GM10847 (cell line): ENCODE results near the gene GNB2.

Experiments
- POLR2A ChIP-seq: IDR thresholded peaks from 2 replicates; pipeline ENCODE4 v1.6.1; 2011; ENCODE audit not compliant: insufficient read length; ENCODE audit errors: extremely low read depth

The GNB2 gene

DNA sequence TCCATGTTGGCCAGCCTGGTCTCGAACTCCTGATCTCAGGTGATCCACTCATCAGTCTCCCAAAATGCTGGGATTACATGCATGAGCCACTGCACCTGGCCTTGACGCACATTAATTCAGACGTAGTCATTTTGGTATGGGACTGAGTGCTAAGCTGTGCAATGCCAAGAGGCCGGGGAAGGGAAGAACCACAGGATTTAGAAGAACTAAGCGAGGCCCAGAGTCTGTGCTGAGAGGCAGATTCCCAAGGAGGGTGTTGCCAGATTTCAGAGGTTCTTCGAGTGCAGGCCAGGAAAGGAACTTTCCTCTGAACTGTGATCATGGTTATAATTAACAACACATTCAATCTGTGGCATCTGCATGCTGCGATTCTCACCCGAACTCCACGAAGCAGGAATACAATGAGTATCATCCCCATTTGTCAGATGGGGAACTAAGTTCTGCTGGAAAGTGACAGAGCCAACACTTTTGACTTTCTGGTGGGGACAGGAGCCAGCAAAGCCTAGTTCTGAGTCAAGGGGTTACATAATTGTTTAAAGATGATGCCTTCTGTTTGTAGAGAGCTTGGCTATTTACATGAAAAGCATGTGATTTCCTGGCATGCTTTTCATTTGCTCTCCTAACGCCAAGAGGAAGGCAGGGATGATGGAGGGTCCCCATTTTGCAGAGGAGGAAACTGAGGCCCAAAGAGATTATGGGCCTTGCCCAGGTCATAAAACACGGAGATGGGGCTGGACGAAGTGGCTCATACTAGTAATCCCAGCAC is 53.6 kb downstream of the GNB2 start:
- no peak for TF ChIP-seq POLR2A

GRCh38 chr7:100728196-100728595 is 54.7 kb downstream of the GNB2 start:
- no peak for TF ChIP-seq POLR2A
